ENCODE data around the gene CDSN.
"Not testable (repeated sequence)": the region's sequence is repeated elsewhere in the genome, so short reads cannot be mapped to it uniquely, and the experiment has no call there.

- TF ChIP-seq CTCF (conservative IDR thresholded peaks at IDR 0.05 in 1 of 2, IDR thresholded peaks at IDR 0.05 in 1 of 2; ENCODE audit: low read depth in 1 of 2, low read length in 2 of 2); EZH2 (IDR thresholded peaks at IDR 0.05; ENCODE audit: low read length, missing control alignments): not testable (repeated sequence)
Observed at GRCh38 chr6:31067891-31068668, 52.2 kb downstream of the CDSN start.
